Activated gamma-delta T cell (primary cell): ENCODE data around the gene ZNF598.
"Not testable (repeated sequence)": the region's sequence is repeated elsewhere in the genome, so short reads cannot be mapped to it uniquely, and the experiment has no call there.

Experiments used
- DNase-seq: peaks from one replicate; lab custom pipeline; 2025; lab: John Stamatoyannopoulos, UW

Gene ZNF598

DNA sequence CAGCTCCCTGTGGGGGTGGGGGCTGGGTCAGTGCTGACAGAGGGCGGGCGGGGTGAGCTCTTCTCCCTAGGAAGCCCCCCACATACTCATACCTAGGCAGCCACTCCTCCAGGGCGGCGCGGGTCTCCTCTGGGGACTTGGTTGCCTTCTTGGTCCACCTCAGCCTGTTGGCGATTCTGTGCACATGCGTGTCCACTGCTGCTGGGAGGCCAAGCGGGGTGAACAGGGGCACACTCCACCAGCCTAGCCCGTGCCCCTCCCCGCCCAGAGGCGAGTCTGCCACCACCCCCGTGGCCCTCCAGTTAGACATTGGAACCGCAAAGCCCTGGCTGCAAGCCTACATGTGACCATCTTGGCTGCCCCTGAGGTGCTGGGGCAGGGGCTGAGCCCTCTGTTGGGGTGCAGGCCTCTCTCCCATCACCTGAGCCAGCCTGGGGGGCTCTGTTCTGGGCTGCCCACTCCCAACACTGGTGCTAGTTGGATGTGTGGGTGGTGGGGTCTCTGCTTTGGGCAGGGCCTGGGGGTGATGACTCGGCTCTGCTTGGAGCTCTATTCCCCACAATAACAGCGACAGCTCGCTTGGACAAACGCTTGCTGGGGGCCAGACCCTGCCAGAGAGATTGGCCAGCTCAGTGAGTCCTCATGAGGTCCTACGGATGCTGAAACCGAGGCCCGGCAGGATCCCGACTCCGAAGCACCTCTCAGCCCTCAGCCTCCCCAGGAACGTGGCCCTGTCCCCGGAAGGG is 30.6 kb upstream of the ZNF598 start:
- DNase-seq: no peak

DNA sequence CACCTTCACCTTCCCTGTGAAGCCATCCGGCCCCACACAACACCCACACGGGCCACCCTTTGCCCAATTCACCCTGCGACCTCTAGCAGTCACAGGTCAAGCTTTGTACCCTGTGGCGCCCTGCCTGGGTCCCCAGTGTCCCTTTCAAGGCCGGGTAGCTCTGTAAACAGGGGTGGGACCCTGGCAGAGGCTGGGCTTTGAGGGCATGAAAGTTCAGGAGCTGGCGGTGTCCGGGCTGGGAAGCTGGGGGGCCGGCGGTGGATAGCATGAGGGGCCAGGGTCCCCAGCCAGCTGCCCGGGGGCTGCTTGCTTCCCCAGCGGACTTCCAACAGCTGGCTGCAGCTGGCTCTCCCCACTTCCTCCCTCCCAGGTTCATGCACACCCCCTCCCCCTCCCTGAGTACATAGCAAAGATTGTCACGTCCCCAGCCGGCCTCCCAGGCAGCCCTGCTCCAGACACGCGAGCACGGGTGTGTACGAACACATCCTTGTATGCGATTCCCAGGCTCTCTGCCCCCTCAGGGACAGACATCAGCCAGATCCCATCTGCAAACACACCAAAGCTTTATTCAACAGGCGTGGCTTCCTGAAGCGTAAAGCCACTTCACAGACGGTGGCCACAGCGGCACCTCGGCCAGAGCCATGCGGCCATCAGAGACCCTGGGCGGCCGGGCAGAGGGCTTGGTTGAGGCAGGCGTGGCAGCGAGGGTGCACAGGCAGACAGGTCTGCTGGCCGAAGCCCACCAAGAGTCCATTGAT is 29.8 kb upstream of the ZNF598 start:
- DNase-seq: no peak

DNA sequence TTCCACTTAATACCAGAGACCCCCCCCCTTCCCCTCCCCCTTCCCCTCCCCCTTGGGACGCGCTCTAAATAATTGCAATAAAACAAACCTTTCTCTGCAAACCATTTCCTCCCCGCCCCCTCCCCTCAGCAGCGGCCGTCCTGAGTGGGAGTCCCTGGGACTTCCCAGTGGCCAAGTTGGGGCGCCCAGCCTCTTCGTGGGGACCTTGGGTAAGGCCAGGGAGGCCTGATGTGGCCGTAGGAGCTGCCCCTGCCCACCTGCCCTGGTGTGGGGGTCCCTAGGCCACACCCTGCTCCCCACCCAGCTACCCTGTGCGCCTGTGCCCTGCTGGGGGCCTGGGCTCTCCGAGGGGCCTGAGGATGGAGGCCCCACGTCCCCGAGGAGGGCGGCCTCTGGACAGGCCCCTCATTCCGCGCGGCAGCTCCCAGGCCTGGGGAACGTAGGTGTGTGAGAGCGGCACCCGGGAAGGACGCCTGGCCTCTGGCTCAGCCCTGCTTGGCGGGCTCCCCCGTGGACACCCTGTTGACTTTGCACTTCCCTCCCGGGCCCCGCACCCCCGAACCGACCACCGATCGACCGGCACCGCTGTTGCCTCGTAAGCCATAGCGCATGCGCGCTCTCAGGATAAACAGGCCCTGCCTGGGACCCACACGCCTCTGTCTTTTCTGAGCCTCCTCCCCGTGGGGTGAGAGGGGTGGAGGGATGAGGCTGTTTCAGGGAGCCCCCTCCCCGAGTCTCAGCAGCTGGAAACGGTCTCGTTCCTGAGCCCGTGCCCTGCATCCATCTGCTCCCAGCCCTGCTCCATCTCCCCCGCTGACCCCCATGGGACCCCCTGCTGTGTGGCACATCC is 29.0 kb upstream of the ZNF598 start:
- DNase-seq: no peak

DNA sequence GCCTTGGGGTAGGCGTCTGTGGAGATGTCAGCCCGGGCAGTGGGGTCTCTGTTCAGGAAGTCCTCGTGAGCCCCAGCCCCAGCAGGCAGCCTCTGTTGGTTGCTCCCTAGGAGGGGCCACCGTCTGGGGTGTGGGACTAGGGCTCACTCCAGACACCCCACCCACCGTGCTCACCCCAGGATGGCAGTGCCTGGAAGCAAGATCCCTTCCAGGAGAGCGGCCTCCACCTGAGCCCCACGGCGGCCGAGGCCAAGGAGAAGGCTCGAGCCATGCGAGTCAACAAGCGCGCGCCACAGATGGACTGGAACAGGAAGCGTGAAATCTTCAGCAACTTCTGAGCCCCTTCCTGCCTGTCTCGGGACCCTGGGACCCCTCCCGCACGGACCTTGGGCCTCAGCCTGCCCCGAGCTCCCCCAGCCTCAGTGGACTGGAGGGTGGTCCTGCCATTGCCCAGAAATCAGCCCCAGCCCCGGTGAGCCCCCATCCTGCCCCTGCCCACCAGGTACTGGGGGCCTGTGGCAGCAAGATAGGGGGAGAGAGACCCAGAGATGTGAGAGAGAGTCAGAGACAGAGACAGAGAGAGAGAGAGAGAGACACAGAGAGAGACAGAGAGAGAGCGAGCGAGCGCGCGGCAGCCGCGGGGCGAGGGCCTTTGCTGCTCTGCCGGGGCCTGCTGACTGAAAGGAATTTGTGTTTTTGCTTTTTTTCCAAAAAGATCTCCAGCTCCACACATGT is 28.2 kb upstream of the ZNF598 start:
- no peak for DNase-seq

DNA sequence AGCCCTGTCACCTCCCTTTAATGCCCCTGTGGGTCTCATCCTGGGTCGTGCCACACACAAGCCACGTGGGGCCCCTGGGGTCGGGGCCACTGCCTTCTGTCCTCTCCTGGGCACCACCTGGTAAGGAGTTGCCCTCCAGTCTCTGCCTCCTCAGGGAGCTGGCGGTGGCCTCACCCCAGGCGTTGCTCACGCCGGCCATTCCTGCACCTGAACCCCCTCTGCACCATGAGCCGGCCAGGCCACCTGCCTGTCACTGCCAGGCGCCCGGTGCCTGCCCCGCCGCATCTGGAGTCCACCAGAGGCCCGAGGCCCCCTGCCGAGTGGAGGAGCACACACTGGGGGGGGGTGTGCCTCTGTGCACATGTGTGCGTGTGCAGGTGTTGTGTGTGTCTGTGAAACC is 27.5 kb upstream of the ZNF598 start:
- DNase-seq: no peak

DNA sequence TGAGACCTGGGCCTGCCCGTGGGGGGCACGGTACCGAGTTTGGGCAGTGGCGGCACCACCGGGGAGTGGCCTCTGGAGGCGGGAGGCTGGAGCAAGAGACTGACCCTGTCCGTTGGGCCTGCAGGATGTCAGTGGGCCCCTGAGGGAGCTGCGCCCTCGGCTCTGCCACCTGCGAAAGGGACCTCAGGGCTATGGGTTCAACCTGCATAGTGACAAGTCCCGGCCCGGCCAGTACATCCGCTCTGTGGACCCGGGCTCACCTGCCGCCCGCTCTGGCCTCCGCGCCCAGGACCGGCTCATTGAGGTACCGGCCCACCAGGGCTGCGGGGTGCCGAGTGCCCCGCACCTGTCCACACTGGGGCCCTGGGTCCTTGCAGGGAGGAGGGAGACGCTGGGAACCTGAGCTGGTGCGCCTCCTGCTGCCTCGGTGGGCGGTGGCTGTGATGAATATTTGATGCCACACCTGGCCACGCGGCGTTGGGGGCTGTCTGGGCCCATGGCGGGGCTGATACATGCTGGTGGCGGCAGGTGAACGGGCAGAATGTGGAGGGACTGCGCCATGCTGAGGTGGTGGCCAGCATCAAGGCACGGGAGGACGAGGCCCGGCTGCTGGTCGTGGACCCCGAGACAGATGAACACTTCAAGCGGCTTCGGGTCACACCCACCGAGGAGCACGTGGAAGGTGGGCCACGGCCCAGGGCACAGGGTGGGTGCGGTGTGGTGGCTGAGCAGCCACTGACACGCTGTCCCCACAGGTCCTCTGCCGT is 26.8 kb upstream of the ZNF598 start:
- DNase-seq: no peak

DNA sequence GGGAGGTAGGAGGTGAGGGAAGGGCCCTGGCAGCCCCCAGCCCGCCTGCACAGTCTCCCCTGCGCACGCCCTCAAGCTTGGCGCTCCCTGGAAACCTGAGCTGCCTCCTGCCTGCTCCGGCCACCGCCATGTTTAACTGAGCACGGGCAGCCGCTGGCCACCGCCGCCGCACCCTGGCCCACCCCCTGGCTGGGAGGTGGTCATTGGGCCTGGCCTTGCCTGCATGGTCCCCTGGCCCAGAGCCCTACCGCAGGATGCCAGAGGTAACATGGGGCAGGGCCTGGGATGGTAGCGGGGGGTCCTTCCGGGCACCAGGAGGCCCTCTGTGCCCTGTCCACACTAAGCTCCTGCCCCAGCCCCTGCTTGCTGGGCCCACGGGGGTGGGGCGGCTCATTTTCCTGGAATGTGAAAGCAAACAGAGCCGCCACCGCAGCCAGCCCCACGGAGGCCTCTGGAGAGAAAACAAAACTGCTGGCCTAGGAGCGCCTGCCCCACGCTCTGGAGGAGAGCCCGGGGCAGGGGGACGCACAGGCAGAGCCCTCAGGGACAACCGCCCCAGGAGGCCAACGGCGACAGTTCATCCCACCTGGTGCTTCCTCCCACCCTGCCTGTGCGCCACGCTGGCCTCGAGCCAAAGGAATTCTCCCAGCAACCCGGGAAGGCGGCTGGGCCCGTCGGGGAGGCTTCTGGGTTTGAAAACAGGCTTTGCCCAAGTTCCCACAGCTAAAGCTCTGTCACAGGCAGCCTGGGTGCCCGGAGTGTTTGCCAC is 26.0 kb upstream of the ZNF598 start:
- DNase-seq: no peak

DNA sequence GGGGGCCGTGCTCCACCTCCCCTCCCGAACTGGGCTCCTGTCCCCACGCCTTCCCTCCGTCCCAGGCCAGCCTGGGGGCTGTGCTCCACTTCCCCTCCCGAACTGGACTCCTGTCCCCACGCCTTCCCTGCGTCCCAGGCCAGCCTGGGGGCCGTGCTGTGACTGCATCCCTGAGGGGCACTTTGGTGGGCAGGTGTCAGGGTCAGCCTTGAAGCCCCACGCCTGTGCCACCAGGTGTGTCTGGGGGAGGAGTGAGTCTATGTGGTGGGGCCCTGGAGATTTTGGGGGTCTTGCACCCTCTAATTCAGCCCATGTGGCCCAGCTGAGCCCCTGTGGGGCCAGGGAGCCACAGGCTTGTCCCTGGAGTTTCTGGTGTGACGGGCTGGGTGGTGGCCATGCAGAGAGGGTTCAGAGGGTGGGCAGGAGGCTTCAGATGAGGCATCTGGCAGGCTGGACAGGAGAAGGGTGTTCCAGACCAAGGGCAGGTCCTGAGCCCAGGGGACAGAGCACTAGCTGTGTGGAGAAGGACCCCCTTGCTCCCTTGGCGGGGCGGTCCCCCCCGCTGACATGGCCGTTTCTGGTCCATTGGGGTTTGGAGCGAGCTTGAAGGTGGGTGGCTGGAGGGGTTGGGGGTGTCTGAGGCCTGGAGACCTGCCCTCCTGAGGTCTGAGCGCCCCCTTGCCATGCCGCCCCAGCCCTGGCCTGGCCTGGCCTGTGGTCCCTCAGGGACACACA is 25.2 kb upstream of the ZNF598 start:
- DNase-seq: no peak

DNA sequence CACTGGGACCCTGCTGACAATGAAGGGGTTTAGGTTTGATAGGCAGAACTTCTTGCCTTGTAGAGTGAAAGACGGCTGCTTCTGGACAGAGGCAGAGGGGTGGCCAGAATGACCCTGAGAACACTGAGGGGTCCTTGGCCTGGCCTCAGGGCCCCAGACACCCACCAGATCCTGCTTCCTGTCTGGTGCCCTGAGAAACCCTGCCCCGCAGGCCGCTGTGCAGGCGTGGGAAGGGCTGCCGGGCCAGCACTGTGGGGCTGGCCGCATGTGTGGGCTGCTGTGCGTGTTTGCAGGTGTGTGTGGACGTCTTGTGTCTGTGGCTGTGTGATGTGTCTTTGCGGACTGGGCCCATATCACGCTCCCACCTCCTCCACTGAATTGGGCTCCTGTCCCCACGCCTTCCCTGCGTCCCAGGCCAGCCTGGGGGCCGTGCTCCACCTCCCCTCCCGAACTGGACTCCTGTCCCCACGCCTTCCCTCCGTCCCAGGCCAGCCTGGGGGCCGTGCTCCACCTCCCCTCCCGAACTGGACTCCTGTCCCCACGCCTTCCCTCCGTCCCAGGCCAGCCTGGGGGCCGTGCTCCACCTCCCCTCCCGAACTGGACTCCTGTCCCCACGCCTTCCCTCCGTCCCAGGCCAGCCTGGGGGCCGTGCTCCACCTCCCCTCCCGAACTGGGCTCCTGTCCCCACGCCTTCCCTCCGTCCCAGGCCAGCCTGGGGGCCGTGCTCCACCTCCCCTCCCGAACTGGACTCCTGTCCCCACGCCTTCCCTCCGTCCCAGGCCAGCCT is 24.5 kb upstream of the ZNF598 start:
- not testable (repeated sequence) for DNase-seq

DNA sequence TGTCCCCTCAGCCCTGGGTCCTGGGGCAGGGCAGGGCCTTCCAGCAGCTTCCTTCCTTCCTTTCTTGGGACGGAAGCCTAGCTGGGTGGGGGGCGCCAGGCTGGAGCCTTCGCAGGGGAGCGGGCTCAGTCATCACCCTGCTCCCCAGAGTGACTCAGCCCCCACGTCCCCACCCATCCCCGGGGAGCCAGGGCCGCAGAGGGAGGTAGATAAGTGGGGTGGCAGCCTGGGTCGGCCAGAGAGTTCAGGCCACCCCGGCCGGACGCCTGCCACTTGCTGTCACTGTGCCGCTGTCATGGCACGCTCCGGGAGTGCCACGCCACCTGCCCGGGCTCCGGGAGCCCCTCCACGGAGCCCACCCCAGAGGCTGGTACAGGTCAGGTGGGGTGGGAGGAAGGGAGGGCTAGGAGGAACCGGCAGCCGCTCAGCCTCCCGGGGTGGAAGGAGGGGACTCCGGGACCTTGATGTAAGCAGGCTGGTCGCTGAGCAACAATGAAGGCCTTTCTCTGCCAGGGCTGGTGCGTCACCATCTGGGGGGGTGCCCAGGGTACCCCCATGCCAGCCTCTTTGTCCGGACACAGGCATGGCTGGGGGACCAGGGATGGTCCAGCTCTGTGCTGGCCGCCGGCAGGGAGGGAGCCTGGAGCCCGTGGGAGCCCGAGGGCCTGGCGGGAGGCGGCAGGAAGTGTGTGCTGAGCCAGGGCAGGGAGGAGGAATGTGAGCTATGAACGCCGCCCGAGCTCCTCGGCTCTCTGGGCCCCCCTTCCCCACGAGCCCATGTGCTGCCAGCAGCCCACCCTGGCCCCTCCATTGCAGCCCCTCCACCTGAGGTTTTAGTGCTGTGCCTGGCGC is 23.7 kb upstream of the ZNF598 start:
- no peak for DNase-seq

DNA sequence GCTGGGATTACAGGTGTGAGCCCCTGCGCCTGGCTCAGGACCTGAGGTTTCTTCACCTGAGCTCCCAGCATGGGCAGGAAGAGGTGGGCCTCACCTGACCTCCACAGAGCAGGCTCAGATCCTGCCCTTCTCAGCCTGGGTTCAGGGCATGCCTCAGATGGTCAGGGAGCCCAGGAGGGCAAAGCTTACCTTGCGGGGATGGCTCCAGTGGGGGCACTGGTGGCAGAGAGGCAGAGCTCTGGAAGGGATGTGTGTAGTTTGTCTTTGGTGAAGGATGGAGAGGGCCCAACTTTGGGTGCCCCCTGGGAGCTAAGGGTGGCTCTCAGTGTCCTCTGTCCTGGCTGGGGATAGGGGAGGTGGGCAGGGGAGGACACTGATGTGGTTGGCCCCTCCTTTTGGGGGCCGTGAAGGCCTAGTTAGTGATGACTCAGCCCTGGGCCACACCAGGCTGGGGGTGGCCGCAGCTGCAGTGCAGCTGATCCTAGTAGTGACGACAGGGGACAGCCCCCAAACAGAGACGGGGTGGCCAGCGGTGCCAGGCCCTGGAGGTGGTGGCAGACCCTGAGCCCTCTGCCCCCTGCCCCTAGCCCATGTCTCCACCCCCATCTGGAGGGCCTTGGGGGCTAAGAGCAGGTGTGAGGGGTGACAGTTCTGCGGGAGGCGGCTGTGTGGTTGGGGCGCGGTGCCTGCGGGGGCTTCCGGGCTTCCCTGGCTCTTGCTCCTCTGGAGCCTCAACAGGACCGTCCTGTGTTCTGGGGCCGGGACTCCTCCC is 22.9 kb upstream of the ZNF598 start:
- no peak for DNase-seq

DNA sequence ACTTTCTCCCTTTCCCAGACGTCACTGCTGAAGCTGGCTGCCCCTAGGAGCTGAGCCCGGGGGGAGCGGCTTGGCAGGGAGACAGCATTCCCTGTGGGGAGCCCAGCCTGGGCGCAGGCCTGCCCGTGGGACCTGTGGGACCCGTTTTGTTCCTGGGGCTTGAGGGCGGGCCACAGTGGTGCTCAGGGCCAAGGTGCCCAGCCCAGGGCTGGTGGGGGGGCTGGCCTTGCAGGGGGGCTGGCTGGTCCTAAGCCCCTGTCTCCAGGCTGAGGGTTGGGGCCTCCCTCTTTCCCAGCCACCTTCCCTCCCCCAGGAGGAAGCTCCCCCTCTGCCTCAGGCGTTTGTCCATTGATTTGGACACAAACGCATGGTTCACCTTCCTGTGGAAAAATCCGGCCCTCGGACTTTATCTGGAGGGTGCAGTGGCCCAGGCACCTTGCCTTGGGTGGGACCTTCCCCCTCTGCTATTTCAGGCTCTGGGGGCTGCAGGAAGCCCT is 21.5 kb upstream of the ZNF598 start:
- DNase-seq: no peak

DNA sequence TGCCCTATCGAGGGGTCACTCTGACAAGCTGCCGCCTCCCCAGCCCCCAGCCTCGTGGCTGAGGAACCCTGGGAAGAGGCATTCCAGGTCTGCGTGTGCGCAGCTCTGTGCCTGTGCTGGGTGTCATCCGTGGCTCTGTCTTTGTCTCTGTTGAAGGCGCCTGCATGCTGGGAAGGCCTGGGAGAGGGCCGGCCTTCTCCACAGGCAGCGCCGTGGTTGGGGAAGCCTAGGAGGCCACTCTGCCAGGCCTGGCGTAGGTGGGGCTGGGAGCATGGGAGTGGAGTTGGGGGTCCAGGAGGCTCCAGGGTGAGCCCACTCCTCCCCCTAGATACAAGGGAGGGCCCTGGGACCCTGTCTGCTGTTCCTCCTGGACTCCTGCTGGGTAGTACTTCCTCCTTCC is 20.4 kb upstream of the ZNF598 start:
- DNase-seq: no peak

DNA sequence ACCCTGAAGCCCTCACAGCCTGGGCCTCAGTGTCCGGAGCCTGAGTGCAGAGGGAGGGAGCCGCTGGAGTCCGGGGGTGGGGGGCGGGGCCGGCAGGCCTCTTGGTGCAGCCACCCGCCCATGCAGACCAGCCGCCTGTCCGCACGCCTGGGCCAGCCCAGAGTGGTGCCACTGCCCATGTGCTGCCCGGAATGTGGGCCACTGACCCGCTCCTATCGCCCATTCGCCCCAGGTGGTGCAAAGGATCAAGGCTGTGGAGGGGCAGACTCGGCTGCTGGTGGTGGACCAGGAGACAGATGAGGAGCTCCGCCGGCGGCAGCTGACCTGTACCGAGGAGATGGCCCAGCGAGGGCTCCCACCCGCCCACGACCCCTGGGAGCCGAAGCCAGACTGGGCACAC is 19.7 kb upstream of the ZNF598 start:
- DNase-seq: no peak

DNA sequence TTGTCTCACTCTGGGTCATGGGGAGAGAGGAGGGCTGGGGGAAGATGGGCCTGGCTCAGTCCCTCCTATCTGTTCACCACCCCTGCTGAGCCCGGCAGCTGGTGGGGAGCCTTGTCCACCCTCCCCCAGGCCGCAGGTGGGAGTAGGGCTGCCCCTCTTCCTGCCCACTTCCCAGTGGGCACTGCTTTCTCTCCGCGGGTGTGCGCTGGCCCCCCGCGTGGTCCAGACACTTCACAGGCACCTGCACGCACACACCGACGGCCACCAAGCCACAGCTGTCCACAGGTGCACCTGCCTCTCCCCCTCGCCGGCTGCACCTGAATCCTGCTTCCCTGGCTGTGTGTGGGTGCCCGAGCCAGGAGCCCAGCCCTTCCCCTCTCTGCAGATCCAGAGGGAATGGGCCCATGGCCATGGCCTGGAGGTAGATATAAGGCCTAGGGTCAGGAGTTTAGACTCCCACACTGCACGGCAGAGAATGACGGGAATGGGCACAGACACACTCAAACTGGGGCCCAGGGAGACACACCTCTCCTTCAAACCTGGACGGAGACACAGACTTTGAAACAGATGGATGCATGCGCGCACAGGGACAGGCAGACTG is 19.1 kb upstream of the ZNF598 start:
- no peak for DNase-seq

DNA sequence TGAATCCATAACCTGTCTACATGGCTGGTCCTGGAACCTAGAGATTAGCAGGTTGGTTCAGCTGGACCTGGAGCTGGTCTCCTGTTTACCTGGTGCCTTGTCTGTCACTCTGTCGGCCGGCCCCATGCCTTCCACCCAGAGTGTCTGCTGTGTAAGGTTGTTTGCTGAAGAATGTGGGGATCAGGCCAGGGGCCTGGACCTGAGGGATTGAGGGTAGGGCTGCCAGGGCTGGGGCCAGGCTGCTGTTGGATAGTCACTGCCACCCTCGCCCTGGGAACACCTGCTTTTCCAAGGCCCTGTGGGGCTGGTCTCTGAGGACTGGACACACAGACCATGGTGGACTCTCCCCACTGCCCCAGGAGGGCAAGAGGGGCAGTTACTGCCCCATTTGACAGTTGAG is 18.5 kb upstream of the ZNF598 start:
- DNase-seq: no peak
